NCI-H446 treated with DMSO at 0.1 percent for 48 hours (cell line): Measurements from ENCODE around the gene FREY1.
"Not testable (repeated sequence)": the region's sequence is repeated elsewhere in the genome, so short reads cannot be mapped to it uniquely, and the experiment has no call there.

Experiments used
- DNase-seq: peaks from one replicate; lab custom pipeline; 2025; lab: John Stamatoyannopoulos, UW

The FREY1 gene

GRCh38 chr11:45913942-45914635 lies 7.0 kb upstream of the FREY1 start:
- no peak for DNase-seq

- DNase-seq, result no peak
Measured at GRCh38 chr11:45913514-45913913, 6.4 kb upstream of the FREY1 start.

- DNase-seq, result no peak
Measured at GRCh38 chr11:45910623-45911022, 3.6 kb upstream of the FREY1 start.

- no peak for DNase-seq
Measured at GRCh38 chr11:45909594-45910475, 2.8 kb upstream of the FREY1 start.

- DNase-seq, result no peak
Measured at GRCh38 chr11:45907911-45908370, 870 bp upstream of the FREY1 start.

GRCh38 chr11:45906096-45906682 lies 882 bp downstream of the FREY1 start:
- no peak for DNase-seq

GRCh38 chr11:45905576-45905975 lies 1.5 kb downstream of the FREY1 start:
- not testable (repeated sequence) for DNase-seq

- DNase-seq, result no peak
Measured at GRCh38 chr11:45905095-45905494, 2.0 kb downstream of the FREY1 start.

- no peak for DNase-seq
Measured at GRCh38 chr11:45904309-45904915, 2.7 kb downstream of the FREY1 start.

- no peak for DNase-seq
Measured at GRCh38 chr11:45902452-45903380, 4.4 kb downstream of the FREY1 start.

- no peak for DNase-seq
Measured at GRCh38 chr11:45901626-45902025, 5.4 kb downstream of the FREY1 start.

GRCh38 chr11:45900916-45901617 lies 6.0 kb downstream of the FREY1 start:
- no peak for DNase-seq

- DNase-seq, result not testable (repeated sequence)
Measured at GRCh38 chr11:45900175-45900800, 6.8 kb downstream of the FREY1 start.

- peak; percentile 81 for DNase-seq
Measured at GRCh38 chr11:45899448-45900174, 7.5 kb downstream of the FREY1 start.

GRCh38 chr11:45899086-45899447 lies 8.0 kb downstream of the FREY1 start:
- DNase-seq, result no peak

- no peak for DNase-seq
Measured at GRCh38 chr11:45897556-45897955, 9.5 kb downstream of the FREY1 start.

- no peak for DNase-seq
Measured at GRCh38 chr11:45896422-45896984, 10.6 kb downstream of the FREY1 start.

- no peak for DNase-seq
Measured at GRCh38 chr11:45895553-45896259, 11.4 kb downstream of the FREY1 start.
